H1 (cell line): ENCODE data around the gene POLR3A.

Experiments
- EP300 ChIP-seq, 2 experiments: IDR thresholded peaks; 1 replicate in 1 of 2; 2 replicates in 1 of 2; pipeline ENCODE4 v1.6.1; 2011 to 2012; ENCODE audit warnings: low read depth in 2 of 2, low read length in 2 of 2, mild to moderate bottlenecking in 2 of 2, borderline replicate concordance in 1 of 2, inconsistent platforms in 1 of 2, moderate library complexity in 1 of 2
- KDM1A ChIP-seq: fragments of 200-600, 300-600 bp; sonication (generic); IDR thresholded peaks from 2 replicates; pipeline ENCODE4 v1.7.1; 2016; ENCODE audit warnings: mild to moderate bottlenecking, low read length, borderline replicate concordance
- NANOG ChIP-seq: IDR thresholded peaks from 2 replicates; pipeline ENCODE4 v1.6.1; 2011; ENCODE audit warnings: low read length, low read depth, mild to moderate bottlenecking, inconsistent platforms; ENCODE audit not compliant: insufficient read depth, poor library complexity, severe bottlenecking
- RFX5 ChIP-seq: IDR thresholded peaks from 2 replicates; pipeline ENCODE4 v1.6.1; 2011; ENCODE audit warnings: low read depth, low read length, improper control_type of control experiment, borderline replicate concordance
- ZNF274 ChIP-seq: IDR thresholded peaks from 2 replicates; pipeline ENCODE4 v1.7.0; 2012; ENCODE audit warnings: low read length, borderline replicate concordance; ENCODE audit errors: extremely low read depth
- TF ChIP-seq, protein P1 (sequence below), 3 experiments: IDR thresholded peaks; 1 replicate in 2 of 3; 2 replicates in 1 of 3; pipeline versions ENCODE4 v1.5.1 to v1.6.1; 2011; ENCODE audit warnings: low read length in 3 of 3, mild to moderate bottlenecking in 3 of 3, inconsistent platforms in 2 of 3, low read depth in 1 of 3, moderate library complexity in 1 of 3; ENCODE audit not compliant: insufficient read depth in 1 of 3; ENCODE audit errors: control extremely low read depth in 1 of 3

DNA sequence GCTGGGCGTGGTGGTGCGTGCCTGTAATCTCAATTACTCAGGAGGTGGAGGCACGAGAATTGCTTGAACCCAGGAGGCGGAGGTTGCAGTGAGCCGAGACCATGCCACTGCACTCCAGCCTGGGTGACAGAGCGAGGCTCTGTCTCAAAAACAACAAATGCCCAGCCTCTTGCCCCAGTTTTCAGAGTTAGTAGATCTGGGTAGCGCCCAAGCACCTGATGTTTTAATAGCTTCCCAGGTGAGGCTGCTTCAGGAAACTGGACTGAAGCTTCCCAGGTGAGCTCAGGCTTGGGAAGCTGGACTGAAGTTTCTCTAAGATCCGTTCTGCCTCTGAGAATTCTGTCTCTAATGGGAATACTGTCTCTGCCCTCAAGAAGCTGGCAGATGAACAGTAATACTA lies 16.5 kb upstream of the POLR3A start:
- TF ChIP-seq NANOG = no peak
- TF ChIP-seq EP300 (IDR thresholded peaks at IDR 0.05; ENCODE audit: borderline replicate concordance in 1 of 2, low read depth in 2 of 2, low read length in 2 of 2) = no peak
- TF ChIP-seq, protein P1, sequence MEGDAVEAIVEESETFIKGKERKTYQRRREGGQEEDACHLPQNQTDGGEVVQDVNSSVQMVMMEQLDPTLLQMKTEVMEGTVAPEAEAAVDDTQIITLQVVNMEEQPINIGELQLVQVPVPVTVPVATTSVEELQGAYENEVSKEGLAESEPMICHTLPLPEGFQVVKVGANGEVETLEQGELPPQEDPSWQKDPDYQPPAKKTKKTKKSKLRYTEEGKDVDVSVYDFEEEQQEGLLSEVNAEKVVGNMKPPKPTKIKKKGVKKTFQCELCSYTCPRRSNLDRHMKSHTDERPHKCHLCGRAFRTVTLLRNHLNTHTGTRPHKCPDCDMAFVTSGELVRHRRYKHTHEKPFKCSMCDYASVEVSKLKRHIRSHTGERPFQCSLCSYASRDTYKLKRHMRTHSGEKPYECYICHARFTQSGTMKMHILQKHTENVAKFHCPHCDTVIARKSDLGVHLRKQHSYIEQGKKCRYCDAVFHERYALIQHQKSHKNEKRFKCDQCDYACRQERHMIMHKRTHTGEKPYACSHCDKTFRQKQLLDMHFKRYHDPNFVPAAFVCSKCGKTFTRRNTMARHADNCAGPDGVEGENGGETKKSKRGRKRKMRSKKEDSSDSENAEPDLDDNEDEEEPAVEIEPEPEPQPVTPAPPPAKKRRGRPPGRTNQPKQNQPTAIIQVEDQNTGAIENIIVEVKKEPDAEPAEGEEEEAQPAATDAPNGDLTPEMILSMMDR (IDR thresholded peaks at IDR 0.05; ENCODE audit: control extremely low read depth in 1 of 3, insufficient read depth in 1 of 3, low read depth in 1 of 3, low read length in 3 of 3) = no peak
- no peak for TF ChIP-seq KDM1A
- TF ChIP-seq ZNF274 = no peak
- no peak for TF ChIP-seq RFX5
